ENCODE measurements around the gene PTK7.

PTK7 gene

DNA sequence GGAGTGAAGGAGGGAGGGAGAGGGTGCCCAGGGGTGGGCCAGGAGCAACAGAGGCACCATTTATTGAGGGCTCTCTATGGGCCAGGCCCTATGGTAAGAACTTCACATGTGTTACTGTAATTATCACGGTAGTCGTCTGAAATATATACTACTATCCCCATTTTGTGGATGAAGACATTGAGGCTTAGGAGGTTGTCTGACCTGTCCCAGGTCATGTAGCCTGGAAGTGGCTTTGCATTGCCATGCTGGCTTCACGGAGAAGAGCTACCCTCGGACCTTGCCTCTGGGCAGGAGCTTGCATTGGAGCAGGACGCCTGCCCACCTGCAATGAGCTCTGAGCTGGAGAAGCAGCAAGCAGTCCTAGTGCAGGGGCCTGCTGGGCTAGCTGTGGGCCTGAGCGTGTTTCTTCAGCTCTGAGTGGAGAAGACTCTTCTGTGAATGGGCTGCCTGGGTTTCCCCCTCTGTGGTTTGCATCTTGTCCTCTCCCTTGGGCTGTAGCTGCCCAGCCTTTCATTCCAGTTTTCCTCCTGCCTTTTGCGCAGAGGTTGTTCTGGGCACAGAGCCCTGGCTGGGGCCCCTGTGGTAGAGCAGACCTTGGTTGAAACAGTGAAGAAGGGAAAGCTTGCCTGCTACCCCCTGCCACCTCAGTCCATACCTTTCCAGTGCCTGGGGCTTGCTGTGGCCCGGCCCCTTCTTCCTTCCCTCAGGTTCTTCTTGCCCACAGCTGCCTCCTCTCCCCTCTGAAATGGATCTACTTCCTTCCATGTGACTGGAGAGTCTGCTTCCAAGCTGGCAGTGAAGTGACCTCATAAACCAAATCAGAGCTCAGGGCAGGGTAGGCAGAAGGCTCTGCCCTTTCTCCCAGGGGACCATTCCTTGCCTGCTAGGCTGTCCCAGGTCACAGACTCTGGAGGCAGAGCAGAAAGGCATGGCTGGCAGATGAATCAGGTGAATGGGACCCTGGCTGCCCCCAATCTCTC, 70.9 kb downstream of the PTK7 start:
- DNase-seq = no peak

DNA sequence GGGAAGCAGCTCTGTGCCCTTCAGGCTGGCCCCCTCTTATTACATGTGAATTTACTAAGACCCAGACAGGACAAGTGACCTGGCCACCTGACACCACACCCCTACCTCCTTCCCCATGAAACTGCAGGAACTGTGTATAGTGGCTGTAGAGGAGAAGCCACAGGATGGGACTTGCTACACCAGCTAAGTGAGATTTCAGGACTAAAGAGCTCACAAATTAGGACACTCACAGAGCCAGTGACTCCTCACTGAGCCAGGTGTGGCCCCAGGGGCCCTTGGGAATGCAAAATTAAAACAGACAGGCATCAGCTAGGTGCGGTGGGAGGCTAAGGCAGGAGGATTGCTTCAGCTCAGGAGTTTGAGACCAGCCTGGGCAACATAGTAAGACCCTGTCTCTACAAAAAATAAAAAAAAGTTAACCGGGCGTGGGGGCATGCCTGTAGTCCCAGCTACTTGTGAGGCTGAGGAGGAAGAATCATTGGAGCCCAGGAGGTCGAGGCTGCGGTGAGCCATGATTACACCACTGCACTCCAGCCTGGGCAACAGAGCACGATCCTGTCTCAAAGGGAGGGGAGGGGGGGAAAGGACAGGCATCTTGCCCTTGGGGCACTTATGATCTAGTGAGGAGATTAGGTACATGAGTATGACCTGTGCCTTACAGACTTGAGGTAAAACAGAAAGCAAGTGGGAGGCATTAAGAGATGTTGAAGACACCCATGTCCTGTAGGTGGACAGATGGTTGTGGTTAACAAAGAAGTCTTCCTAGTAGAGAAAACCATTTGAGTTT, 71.8 kb downstream of the PTK7 start:
- DNase-seq = no peak

DNA sequence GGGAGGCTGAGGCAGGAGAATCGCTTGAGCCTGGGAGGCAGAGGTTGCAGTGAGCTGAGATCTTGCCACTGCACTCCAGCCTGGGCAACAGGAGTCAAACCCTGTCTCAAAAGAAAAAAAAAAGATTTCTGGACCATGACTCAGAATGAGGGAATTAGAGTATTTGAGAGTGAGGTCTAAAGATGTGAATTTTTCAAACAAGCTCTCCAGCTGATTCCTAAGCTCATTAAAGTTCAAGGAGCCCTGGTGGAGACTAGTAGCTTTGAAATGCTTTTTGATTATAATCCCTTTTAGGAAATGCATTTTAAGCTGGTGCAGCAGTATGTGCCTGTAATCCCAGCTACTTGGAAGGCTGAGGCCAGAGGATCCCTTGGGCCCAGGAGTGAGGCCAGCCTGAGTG, 73.2 kb downstream of the PTK7 start:
- DNase-seq = peak; percentile 39

DNA sequence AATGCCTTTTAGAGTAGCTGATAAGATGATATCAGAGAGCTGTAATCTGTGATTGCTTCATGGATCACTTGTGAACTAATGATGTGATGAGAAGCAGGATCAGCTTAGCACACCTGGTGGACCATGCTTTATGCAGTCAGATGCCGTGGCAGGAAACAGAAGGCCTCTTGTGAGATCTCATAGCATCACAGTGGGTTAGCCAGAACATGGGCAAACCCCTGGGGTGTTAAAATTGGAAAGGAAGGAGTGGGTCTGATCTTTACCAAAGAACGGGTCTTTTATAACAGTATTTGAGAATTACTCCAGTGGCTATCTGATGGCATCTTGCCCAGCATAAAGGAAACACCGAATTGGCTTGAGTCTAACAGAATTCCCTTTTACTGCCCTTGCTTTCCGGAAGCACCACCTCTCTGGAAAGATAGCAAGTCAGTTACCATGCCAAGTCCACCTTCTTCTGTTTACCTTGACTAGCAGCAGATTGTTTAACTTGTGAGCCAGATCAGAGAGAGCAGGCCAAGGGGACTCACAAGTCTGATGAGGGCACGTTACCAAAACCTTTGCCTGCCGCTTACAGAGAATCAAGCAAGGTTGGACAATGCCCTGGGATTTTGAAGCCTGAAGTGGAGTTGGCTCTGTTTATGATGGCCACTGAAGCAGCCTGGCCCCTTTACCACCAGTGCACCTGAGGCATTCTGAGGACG, 74.1 kb downstream of the PTK7 start:
- no peak for DNase-seq

DNA sequence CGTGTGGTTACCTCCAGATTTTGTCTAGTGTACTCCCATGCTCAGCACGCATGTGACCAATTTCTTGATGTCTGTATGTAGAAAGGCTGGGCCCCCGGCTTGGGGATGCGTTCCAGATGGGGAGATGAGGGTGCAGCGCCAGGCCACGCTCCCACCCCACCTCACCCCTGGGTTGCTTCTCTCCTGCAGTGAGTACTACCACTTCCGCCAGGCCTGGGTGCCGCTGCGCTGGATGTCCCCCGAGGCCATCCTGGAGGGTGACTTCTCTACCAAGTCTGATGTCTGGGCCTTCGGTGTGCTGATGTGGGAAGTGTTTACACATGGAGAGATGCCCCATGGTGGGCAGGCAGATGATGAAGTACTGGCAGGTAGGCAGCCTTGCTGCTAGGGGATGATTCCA, 83.5 kb downstream of the PTK7 start:
- DNase-seq = no peak

DNA sequence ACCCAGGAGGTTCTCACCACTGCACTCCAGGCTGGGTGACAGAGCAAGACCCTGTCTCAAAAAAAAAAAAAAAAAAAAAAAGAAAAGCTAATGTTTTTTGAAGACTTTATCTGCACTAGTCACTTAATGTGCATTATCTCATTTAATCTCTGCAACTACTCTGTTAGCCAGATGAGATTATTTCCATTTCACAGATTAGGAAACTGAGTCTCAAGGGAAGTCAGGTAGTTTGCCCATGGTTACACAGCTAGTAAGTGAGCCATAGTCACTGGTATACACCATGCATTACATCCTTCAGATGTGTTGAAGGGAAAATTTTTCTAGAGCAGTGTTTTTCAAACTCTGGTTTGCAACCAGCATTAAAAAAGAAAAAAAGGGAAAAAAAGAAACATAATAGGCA, 87.8 kb downstream of the PTK7 start:
- DNase-seq = no peak

DNA sequence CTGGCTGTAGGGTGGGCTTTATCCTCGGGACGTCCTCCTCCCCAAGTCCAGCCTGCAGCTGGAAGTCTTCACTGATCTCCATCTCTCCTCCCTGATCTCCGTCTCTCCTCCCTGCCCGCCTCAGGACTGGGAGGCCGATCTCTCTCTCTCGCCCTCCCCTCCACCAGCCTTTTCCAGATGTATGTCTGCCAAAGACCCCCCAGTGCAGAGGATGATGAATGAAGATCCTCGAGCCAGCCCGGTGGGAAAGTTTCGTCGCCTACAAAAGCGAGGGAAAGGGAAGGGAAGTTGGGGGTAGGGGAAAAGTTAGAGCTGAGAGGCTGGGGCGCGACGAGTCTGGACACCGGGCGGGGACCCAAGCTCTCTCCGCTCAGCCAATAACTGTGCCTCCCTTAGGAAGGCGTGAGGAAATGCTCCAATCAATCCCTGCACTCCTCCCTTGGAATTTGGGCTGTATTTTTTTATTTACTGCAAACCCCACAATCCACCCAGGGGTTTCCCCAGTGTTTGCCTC, 94.4 kb downstream of the PTK7 start:
- DNase-seq = no peak

DNA sequence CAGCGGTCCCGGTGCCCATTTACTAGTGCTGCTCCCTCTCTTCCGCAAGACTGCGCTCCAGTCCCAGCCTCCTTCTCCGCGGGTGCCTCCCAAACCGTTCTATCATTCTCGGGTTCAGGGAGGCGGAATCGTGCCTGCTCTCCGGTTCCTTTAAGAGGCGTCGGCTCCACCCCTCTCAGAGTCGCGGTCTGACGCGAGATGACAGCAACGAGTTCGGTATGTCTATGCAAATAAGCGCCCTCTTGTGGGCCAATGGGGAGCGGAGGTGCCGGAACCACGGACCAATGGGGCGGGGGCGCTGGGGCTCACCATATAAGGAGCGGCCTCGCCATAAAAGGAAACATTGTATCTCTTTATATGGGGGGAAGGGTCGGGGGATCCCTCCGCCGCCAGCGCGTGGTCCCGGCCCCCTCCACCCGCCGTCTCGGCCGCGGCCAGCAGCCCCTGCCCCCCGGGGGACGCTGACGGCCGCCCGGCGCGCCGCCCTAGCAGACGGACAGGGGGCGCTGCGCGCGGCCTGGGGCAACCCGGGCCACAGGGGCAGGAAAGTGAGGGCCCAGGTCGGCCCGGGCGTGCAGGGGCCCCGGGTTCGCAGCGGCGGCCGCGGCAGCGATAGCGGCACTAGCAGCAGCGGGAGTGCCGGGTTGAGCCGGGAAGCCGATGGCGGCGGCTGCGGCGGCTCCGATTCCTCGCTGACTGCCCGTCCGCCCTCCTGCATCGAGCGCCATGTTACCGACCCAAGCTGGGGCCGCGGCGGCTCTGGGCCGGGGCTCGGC, 95.0 kb downstream of the PTK7 start, which contains the start of gene SRF:
Gene SRF, plus strand, starts transcription at position 339 of the 776 bp plus-strand sequence. Its CDS starts 388 bp downstream, at position 727.
- peak; percentile 100 for DNase-seq

DNA sequence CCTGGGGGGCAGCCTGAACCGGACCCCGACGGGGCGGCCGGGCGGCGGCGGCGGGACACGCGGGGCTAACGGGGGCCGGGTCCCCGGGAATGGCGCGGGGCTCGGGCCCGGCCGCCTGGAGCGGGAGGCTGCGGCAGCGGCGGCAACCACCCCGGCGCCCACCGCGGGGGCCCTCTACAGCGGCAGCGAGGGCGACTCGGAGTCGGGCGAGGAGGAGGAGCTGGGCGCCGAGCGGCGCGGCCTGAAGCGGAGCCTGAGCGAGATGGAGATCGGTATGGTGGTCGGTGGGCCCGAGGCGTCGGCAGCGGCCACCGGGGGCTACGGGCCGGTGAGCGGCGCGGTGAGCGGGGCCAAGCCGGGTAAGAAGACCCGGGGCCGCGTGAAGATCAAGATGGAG, 95.6 kb downstream of the PTK7 start:
- DNase-seq = no peak

DNA sequence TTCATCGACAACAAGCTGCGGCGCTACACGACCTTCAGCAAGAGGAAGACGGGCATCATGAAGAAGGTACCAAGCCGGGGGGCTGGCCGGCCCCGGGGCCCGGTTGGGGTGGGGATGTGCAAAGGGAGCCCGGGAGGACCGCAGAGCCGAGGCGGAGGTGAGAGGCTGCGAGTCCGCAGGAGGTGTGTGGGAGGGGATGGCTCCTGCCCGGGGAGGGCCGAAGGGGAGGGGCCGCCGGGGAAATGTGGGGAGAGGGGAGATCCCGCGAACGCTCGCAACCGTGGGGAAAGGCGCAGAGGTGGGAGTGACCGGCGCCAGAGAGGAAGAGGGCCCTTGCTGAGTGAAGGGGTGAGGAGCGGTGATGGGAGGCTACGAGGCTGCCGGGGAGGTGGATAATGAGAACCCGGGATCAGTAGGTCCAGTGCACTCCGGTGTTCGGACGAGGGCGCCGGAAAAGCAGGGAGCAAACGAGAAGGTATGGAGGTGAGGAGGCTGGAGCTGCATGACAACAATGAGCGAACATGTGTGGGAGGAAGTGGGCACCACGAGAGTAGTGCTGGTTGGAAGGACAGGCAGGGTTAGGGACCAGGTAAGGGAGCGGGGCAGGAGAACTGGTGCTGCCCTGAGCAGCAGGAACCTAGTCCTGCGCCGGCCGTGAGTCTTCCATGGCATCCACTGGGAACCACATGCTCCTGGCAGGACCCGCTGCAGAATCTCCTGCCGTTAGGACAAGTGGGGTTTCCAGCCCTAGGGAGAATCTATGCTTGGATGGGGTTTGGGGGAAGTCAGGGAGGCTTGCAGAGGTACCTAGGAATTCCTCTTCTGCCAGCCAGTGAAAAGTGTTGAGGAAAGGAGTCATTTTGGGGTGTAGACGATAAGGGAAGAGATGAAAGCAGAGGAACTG, 96.2 kb downstream of the PTK7 start:
- no peak for DNase-seq

DNA sequence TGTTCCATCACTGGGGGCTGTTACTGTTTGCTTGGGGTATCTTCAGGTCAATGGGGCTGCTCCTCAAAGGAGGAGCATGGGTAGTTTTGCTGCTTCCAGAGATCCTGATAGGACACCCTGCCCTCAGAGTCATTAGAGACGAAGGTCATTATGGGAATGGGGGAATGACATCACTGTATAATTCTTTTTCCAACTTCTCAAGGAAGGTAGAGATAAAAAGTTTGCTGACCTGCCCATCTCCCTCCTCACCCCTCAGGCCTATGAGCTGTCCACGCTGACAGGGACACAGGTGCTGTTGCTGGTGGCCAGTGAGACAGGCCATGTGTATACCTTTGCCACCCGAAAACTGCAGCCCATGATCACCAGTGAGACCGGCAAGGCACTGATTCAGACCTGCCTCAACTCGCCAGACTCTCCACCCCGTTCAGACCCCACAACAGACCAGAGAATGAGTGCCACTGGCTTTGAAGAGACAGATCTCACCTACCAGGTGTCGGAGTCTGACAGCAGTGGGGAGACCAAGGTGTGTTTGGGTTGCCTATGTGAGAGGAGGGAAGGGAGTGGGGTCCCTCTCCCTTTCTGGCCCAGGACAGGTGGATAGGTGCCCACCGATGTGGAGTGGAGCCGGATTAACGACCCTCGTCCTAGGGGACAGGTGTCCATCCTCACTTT, 97.6 kb downstream of the PTK7 start:
- no peak for DNase-seq

DNA sequence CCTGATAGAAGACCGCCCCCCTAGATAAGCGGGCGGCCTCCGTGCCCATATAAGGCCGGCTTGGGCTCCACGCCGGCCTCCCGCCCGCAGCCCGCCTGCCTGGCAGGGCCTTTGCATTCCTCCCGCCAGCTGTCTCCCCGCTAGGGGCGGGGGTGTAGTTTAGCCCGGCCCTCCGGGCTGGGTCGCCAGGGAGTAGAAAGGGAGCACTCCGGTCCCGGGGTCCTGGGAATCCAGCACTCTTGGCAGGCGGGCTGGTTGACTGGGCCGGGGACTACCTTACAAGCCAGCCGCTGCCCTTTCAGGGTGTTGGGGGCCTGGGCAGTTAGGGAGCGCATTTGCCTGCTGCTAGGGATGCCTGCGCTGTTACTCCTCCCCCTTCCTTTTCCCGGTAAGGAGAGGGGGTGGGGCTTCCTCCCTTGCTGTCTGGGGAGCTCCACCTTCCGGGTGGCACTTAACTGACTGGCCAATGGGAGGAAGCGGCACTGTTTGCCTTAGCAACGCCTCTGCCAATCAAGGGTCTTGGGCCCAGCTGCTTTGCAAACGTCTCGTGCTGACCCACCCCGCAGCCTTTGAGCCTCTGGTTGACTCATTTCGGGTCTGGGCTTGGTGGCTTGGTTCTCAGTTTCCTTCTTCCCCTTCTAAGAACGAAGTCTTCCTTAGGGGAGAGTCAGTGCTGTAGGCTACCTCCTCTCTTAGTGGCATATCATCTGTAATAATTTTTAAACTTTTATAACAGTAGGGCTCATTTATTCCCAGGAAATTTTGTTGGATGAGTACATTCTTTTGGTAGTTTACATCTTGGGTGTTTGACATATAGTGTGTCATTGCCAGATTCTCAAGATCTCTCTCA, 98.4 kb downstream of the PTK7 start:
- DNase-seq = peak; percentile 99

DNA sequence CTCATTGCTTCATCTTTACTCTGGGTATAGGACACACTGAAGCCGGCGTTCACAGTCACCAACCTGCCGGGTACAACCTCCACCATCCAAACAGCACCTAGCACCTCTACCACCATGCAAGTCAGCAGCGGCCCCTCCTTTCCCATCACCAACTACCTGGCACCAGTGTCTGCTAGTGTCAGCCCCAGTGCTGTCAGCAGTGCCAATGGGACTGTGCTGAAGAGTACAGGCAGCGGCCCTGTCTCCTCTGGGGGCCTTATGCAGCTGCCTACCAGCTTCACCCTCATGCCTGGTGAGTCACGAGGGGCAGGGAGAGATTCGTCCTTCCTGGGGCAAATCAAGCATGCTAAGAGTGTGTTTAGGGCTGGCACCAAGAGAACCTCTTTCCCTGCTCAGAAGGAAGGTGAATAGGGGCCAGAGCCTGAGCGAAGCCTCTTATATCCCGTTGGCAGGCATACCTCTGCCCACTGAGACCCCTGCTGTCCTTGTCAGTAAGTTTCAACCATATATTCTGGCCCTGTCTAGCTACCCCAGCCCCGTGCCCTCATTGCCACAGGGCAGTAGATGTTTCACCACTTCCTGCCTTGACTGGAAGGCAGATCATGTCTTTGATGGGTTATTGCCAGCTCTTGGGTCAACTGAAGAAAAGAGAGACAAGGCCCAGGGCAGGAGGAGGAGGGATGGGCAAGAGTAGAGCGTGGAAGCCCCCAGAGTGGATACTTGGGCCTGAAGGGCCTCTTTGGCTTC, 99.7 kb downstream of the PTK7 start:
- no peak for DNase-seq

DNA sequence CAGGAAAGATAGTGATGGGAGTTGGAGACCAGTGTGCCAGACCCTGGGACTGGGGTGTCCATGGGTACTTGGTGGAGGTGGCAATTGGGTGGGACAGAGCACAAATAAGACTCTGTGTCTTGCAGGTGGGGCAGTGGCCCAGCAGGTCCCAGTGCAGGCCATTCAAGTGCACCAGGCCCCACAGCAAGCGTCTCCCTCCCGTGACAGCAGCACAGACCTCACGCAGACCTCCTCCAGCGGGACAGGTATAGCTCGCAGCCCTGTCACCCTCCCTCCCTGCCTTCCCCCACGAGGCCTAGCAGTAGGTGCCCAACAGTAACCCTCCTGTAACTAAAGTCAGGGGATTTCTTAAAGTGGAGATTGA, 100.3 kb downstream of the PTK7 start:
- no peak for DNase-seq

DNA sequence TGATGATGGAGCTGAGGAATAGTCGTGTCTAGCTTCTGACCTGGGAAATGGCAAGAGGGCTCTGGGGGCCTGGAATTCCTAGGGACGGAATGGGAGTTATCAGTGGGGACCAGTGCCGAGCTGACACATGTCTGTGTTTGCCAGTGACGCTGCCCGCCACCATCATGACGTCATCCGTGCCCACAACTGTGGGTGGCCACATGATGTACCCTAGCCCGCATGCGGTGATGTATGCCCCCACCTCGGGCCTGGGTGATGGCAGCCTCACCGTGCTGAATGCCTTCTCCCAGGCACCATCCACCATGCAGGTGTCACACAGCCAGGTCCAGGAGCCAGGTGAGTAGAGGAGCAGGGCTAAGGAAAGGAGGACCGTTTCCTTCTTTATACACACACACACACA, 102.0 kb downstream of the PTK7 start:
- no peak for DNase-seq

DNA sequence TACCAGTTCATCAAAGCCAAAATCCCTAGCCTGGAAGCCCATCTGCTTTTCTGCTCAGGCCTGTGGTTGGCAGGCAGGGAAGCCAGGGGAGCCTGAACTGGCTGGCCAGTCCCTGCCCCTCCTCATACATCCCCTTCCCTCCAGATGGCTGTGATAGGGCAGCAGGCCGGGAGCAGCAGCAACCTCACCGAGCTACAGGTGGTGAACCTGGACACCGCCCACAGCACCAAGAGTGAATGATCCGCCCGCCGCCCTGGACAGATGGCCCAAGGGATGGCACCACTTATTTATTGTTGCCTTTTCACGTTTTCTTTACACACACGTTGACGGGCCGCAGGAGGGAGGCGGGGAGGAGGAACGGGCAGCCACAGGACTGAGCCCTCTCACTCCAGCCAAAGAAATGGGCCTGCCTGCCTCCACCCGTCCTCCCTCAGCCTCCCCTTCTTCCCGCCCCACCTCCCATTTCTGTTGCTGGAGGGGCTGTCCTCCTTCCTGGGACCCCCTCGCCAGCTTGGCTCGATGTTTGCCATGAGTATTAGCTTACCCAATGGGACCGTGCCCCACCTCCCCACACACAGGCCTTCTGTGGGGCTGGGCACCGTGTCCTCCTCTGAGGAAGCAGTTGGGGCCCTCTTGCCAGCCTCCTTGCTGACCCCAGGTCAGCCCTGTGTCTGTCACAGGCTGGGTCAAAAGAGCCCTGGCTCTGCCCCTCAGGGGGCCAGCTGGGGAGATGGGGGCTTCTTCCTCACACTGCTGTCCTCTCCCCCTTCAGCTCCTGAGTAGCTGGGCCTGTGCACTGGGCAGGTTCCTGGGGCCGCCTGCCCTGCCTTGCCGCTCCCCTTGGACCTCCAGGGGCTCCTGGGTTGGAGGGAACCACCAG, 103.1 kb downstream of the PTK7 start:
- DNase-seq = no peak

DNA sequence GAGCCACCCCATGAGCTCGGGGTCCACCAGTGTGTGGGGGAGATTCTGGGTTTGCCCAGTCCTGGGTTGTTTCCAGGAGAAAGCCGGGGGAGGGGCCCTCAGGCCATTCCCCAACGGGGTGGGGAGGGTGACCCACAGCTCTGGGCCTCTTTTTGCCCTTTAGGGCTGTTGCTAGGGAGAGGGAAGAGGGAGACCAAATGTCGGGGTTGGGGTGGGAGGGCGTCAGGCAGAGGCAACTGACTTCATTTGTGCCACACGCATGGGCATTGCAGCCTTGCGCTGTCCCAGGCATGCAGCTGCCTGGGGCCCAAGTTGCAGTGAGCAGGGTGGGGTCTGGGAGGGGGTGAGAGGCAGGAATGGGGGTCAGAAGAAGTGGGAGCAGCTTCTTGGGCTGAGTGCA, 103.9 kb downstream of the PTK7 start:
- DNase-seq = no peak

DNA sequence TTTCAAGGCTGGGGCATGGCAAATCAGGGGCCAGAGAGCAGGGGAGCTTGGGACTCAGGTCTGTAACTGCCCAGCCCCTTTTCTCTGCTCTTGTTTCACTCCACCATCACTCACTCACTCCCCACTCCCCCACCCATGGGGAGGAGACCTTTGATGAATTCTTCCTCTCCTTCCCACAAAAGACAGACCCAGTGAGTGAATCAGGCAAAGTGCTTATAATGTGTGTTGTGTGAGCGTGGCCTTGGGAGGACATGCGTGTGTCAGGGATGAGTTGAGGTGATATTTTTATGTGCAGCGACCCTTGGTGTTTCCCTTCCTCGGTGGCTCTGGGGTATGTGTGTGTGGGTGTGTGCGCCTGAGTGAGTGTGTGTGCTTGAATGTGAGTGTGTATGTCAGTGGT, 104.9 kb downstream of the PTK7 start:
- DNase-seq = peak; percentile 34

Measured in fibroblast of skin of right quadriceps (primary cell).